Stimulated activated CD4-positive, alpha-beta T cell treated with anti-CD3 and anti-CD28 coated beads, TNF-alpha, amount 100 ng/mL, for 1 hour (primary cell): ENCODE measurements around the gene ZNF708.
"Not testable (repeated sequence)": the region's sequence is repeated elsewhere in the genome, so short reads cannot be mapped to it uniquely, and the experiment has no call there.

ENCODE experiments used
- DNase-seq, 3 donors: peaks; one replicate each; pipeline ENCODE4 v3.0.0-alpha.2; 2020; ENCODE audit warnings: low read depth in 3 of 3, low spot score in 1 of 3

The ZNF708 gene

GRCh38 chr19:21328885-21329605 is at the start of gene ZNF708:
Gene ZNF708, minus strand, starts transcription at chr19:21329410. Its CDS starts 198 bp downstream, at chr19:21329212.
- peak; percentile 35 to 45 (median 43) for DNase-seq

DNA sequence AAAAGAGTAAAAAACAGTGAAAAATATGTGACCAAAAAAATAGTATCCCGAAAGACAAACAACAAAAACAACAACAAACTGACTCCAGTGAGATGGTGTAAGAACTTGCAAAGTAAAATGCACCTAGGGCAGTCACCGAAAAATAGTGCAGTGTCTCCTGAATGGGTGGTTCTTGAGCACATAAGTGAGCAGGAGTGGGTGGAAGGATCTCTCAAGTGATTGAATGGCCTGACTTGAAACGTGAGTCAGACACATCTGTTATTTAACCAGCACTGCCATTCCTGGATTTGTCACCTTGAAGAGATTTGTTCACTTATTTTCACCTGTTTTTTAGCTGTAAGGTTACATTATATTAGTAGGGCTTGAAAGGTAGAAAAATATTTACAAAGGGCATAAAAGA is 33.1 kb upstream of the ZNF708 start:
- no peak for DNase-seq

DNA sequence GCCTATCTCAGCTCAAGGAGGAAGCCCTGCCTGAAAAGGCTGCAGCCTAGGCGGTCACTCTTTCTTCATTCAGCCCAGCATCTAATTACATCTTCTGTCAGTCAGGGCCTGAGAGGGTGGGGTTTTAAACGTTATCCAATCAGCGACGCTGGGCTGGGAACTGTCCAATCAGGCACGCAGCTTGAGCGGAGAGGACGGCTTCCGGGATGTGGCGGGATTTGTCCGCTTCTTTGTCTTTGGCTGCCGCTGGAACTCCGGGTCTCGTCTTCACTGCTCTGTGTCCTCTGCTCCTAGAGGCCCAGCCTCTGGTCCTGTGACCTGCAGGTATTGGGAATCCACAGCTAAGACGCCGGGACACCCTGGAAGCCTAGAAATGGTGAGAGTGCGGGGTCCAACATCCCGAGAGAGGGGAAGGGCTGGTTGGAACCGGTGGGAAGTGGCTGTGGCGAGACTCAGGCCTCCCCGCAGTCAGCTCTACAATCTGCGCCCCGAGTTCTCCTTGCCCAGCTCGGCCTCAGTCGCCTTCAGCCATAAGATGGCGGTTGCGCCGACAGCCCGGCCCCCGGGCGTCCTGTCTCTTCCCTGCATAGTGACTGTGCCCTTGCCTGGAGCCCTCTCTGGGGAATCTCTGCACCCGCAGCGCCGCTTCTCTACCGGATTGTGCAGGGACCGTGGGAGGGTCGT is 29.7 kb upstream of the ZNF708 start, which contains the start of gene ZNF738:
Gene ZNF738, plus strand, starts transcription at position 233 of the 684 bp plus-strand sequence. Its CDS starts 141 bp downstream, at position 374.
- peak; percentile 54 to 63 (median 57) for DNase-seq

- DNase-seq = no peak
Observed at GRCh38 chr19:21352830-21353229, 23.6 kb upstream of the ZNF708 start.

GRCh38 chr19:21344841-21345240 is 15.6 kb upstream of the ZNF708 start:
- not testable (repeated sequence) for DNase-seq

GRCh38 chr19:21335721-21336120 is 6.5 kb upstream of the ZNF708 start:
- DNase-seq = no peak

GRCh38 chr19:21328406-21328805 is 804 bp downstream of the ZNF708 start:
- DNase-seq = no peak

- no peak for DNase-seq
Observed at GRCh38 chr19:21326169-21326568, 3.0 kb downstream of the ZNF708 start.

DNA sequence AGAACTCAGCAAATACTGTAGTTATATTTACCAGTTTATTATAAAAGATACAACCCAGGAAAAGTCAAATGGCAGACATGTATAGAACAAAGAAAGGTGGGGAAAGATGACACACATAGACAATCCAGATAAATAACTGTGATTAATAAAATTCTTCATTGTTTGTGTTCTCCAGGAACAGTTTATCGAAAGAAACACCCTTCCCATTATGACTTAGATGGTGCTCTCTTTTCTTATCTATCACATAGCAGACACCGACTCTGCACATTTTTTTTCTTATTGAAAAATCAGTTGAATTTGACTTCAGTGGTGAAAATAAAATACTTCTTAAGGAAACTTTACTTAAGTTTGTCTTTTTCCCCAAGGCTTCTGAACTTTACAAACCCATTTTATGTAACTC is 6.2 kb downstream of the ZNF708 start:
- DNase-seq = no peak

GRCh38 chr19:21322528-21322927 is 6.7 kb downstream of the ZNF708 start:
- DNase-seq = no peak

- no peak for DNase-seq
Observed at GRCh38 chr19:21321996-21322395, 7.2 kb downstream of the ZNF708 start.

DNA sequence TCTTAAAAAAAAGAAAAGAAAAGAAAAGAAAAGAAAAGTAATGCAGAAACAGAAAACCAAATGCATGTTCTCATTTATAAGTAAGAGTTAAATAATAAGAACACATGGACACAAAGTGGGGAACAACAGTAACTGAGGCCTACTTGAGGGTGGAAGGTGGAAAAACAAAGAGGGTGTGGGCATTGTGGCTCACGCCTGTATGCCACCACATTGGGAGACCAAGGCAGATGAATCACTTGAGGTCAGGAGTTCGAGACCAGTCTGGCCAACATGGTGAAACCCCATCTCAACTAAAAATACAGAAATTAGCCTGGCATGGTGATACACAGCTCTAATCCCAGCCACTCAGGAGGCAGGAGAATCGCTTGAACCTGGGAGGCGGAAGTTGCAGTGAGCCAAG is 8.1 kb downstream of the ZNF708 start:
- no peak for DNase-seq

- DNase-seq = no peak
Observed at GRCh38 chr19:21317821-21318220, 11.4 kb downstream of the ZNF708 start.

DNA sequence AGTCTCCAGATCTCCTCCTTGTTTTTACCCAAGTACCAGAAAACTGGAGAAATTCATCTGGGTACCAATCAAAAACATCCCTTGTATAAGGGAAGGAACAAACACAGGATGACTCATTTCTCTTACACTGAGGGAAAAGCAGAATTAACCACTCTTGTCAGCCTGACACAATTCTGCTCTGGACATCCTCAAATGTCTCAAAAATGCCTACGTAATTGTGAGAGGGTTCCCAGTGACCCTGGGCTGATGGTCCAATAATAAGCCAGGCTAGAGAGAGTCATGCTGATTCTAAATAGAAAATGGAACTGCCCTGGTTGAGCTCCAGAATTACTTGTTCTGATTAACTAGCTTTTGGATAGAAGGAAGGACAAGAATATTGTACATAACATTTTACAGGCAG is 14.5 kb downstream of the ZNF708 start:
- no peak for DNase-seq

DNA sequence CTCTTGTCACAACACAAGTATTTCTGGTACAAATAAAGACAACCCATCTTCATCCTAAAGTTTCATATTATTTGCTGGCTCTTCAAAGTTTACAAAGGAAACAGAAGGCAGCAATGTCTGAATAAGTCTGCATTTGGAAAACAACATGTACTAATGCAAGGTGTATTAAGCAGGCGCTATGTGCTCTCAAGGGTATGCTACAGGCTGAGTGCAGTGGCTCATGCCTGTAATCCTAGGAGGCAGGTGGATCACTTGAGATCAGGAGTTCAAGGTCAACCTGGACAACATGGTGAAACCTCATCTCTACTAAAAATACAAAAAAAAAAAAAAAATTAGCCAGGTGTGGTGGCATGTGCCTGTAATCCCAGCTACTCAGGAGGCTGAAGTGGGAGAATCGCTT is 16.4 kb downstream of the ZNF708 start:
- DNase-seq = not testable (repeated sequence)

DNA sequence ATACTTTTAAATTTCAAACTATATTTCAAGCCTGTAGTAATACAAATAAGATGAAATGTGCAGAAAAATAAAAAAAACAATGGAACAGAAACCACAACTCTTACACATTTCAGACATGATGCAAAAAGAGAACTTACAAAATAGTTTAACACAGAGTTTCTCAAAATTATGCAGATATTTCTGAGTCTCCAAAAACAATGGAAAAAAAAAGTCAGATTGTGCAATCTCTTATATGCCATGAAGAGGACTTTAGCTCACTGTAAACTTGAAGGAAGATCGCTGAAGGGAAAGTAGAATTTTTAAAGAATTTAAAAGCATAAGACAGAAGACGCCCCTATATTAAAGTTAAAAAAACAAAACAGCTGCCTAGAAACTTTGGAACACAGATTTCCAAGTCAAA is 20.4 kb downstream of the ZNF708 start:
- no peak for DNase-seq

DNA sequence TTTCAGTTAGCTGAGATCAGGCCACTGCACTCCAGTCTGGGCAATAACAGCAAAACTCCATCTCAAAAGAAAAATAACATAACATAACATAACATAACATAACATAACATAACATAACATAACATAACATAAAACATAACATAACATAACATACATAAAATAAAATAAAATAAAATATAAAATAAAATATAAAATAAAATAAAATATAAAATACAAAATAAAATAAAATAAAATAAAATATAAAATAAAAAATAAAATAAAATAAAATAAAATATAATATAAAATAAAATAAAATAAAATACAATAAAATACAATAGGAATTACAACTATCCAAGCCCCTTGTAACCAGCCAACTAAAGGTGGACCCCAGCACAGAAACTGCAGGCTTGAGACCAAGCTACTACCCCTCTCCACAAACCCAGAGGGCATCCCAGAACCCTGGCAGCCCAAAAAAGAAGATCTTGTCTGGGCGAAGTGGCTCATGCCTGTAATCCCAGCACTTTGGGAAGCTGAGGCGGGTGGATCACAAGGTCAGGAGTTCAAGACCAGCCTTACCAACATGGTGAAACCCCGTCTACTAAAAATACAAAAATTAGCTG is 22.2 kb downstream of the ZNF708 start:
- DNase-seq = not testable (repeated sequence)

DNA sequence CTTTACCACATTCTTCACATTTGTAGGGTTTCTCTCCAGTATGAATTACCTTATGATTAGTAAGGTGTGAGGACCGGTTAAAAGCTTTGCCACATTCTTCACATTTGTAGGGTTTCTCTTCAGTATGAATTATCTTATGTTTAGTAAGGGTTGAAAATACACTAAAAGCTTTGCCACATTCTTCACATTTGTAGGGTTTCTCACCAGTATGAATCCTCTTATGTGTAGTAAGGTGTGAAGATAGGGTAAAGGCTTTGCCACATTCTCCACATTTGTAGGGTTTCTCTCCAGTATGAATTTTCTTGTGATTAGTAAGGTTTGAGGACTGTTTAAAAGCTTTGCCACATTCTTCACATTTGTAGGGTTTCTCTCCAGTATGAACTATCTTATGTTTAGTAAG is 35.4 kb downstream of the ZNF708 start:
- not testable (repeated sequence) for DNase-seq

- DNase-seq = no peak
Observed at GRCh38 chr19:21269813-21270212, 59.4 kb downstream of the ZNF708 start.

- no peak for DNase-seq
Observed at GRCh38 chr19:21264891-21265290, 64.3 kb downstream of the ZNF708 start.

DNA sequence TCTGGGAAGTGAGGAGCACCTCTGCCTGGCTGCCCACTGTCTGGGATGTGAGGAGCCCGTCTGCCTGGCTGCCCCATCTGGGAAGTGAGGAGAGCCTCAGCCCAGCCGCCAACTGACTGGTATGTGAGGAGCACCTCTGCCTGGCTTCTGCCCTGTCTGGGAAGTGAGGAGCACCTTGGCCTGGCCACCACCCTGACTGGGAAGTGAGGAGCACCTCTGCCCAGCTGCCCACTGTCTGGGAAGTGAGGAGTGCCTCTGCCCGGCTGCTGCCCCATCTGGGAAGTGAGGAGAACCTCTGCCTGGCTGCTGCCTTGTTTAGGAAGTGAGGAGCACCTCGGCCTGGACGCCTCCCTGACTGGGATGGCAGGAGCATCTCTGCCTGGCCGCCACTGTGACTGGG is 64.8 kb downstream of the ZNF708 start:
- DNase-seq = no peak

GRCh38 chr19:21260848-21261381 is 68.3 kb downstream of the ZNF708 start:
- DNase-seq = not testable (repeated sequence)
